ENCODE results near the gene UCK1. TPM values are rescaled to one million over a fixed set of nuclear protein-coding genes. Genes with fewer than 3 reads are reported as not detected.

UCK1 gene
- polyA plus RNA-seq, 3 donors: 15.9 to 19.9 (median 16.3) TPM

DNA sequence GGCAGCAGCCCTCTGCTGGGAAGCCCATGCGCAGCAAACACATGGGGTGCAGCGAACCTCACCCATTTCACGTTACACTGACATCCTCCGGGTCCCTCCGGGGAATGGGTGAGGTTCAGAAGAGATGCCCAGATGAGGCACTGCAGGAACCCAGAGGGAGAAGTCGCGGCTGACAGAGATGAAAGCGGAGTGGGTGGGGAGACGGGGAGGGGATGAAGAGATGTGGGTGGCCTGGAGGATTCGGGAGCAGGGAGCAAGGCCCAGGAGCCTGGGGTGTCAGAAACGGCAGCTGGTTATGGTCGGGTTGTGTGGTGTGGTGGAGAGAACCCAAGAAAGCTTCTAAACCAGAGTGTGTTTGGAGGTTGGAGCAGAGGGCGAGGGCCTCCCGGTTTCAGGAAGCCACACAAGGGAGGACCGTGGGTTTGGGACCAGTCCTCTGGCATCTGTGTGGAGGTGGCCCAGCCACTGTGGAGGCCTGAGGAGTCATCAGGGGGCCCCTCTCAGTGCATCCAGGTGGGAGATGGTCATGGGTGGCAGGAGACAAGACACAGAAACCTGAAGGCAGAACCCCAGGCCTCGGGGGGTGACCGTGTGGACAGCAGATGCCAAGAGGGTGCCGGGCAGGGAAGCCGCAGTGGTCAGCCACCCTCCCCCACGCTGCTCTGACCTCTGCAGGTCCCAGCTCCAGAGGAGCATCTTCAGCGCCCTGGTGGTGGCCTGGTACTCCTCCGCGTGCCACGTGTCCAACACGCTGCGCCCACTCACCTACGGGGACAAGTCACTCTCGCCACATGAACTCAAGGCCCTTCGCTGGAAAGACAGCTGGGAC, 8.6 kb downstream of the UCK1 start:
- TF ChIP-seq, protein P1, sequence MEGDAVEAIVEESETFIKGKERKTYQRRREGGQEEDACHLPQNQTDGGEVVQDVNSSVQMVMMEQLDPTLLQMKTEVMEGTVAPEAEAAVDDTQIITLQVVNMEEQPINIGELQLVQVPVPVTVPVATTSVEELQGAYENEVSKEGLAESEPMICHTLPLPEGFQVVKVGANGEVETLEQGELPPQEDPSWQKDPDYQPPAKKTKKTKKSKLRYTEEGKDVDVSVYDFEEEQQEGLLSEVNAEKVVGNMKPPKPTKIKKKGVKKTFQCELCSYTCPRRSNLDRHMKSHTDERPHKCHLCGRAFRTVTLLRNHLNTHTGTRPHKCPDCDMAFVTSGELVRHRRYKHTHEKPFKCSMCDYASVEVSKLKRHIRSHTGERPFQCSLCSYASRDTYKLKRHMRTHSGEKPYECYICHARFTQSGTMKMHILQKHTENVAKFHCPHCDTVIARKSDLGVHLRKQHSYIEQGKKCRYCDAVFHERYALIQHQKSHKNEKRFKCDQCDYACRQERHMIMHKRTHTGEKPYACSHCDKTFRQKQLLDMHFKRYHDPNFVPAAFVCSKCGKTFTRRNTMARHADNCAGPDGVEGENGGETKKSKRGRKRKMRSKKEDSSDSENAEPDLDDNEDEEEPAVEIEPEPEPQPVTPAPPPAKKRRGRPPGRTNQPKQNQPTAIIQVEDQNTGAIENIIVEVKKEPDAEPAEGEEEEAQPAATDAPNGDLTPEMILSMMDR (IDR thresholded peaks at IDR 0.05): no peak
- no peaks in the 10 kb centered on the region for H3K4me1 ChIP-seq (ENCODE audit: control insufficient read depth in 1 of 2, insufficient read depth in 2 of 2, low read length in 2 of 2)
- H3K4me2 ChIP-seq (replicated peaks; ENCODE audit: extremely low read depth, low read length, poor library complexity, severe bottlenecking): no peak overlapping the region
- H3K27ac ChIP-seq (ENCODE audit: low read depth in 1 of 2, low read length in 2 of 2): no peak overlapping the region
- no peak overlapping the region for H3K9ac ChIP-seq (ENCODE audit: insufficient read depth, low read length, poor library complexity, severe bottlenecking)
- WGBS (ENCODE audit: insufficient coverage): 95% methylated on average over 29 of the region's 29 CpGs
- no peak overlapping the region for H3K4me3 ChIP-seq (replicated peaks in 1 of 3; ENCODE audit: low read depth in 2 of 3, low read length in 3 of 3)
- Mint-ChIP-seq H3K27me3 (ENCODE audit: low read depth in 3 of 3) (peaks cover 0 to 3% (median 1%) of the 10 kb centered on the region in 3 donors), H3K27ac (peak overlapping the region in 1 of 7 donors; percentile 26), H3K4me3 (no peak overlapping the region), H3K9me3 (no peaks in the 10 kb centered on the region), H3K4me1 (no peaks in the 10 kb centered on the region), H3K36me3 (peaks cover 73 to 85% of the 10 kb centered on the region in 2 donors)
- no peaks in the 10 kb centered on the region for H3K79me2 ChIP-seq (ENCODE audit: insufficient read depth, low read length)
- no peaks in the 10 kb centered on the region for H4K20me1 ChIP-seq (ENCODE audit: insufficient read depth, low read length)
- no peak for DNase-seq
- intact Hi-C loops (cut with micrococcal nuclease): no loop called here
- no peaks in the 10 kb centered on the region for H3K27me3 ChIP-seq (ENCODE audit: control insufficient read depth in 2 of 2, insufficient read depth in 2 of 2, low read length in 2 of 2)
- H2AFZ ChIP-seq (ENCODE audit: insufficient read depth, low read depth, low read length, poor library complexity, severe bottlenecking): no peak overlapping the region
- peaks cover 85 to 95% of the 10 kb centered on the region in 2 donors for H3K36me3 ChIP-seq (replicated peaks in 1 of 2; ENCODE audit: control insufficient read depth in 1 of 2, insufficient read depth in 2 of 2, low read length in 2 of 2)
- no peaks in the 10 kb centered on the region for H3K9me3 ChIP-seq (replicated peaks in 1 of 2; ENCODE audit: control insufficient read depth in 1 of 2, insufficient read depth in 1 of 2, low read length in 2 of 2)

DNA sequence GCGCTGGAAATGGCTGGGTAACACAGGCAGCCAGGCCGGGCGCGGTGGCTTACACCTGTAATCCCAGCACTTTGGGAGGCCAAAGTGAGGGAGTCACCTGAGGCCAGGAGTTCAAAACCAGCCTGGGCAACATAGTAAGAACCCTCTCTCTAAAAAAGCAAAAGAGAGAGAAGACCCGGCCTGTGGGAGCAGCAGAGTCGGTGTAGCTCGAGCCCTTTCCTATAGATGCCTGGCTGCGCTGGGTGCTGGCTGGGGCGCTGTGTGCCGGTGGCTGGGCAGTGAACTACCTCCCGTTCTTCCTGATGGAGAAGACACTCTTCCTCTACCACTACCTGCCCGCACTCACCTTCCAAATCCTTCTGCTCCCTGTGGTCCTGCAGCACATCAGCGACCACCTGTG, 9.2 kb downstream of the UCK1 start:
- Histone ChIP-seq H3K4me2 (replicated peaks; ENCODE audit: extremely low read depth, low read length, poor library complexity, severe bottlenecking) (no peak overlapping the region), H3K27me3 (ENCODE audit: control insufficient read depth in 2 of 2, insufficient read depth in 2 of 2, low read length in 2 of 2) (no peaks in the 10 kb centered on the region), H3K9me3 (replicated peaks in 1 of 2; ENCODE audit: control insufficient read depth in 1 of 2, insufficient read depth in 1 of 2, low read length in 2 of 2) (peaks cover 2 to 4% of the 10 kb centered on the region in 2 donors), H3K4me1 (ENCODE audit: control insufficient read depth in 1 of 2, insufficient read depth in 2 of 2, low read length in 2 of 2) (no peaks in the 10 kb centered on the region), H3K9ac (ENCODE audit: insufficient read depth, low read length, poor library complexity, severe bottlenecking) (no peak overlapping the region), H4K20me1 (ENCODE audit: insufficient read depth, low read length) (no peaks in the 10 kb centered on the region), H2AFZ (ENCODE audit: insufficient read depth, low read depth, low read length, poor library complexity, severe bottlenecking) (no peak overlapping the region), H3K79me2 (ENCODE audit: insufficient read depth, low read length) (no peaks in the 10 kb centered on the region), H3K27ac (ENCODE audit: low read depth in 1 of 2, low read length in 2 of 2) (no peak overlapping the region), H3K4me3 (replicated peaks in 1 of 3; ENCODE audit: low read depth in 2 of 3, low read length in 3 of 3) (no peak overlapping the region), H3K36me3 (replicated peaks in 1 of 2; ENCODE audit: control insufficient read depth in 1 of 2, insufficient read depth in 2 of 2, low read length in 2 of 2) (peaks cover 78 to 89% of the 10 kb centered on the region in 2 donors)
- intact Hi-C loops (cut with micrococcal nuclease): no loop called here
- peaks cover 69 to 83% of the 10 kb centered on the region in 2 donors for H3K36me3 Mint-ChIP-seq
- TF ChIP-seq, protein P1 (IDR thresholded peaks at IDR 0.05): no peak
- peaks cover 0 to 4% (median 3%) of the 10 kb centered on the region in 3 donors for H3K27me3 Mint-ChIP-seq (ENCODE audit: low read depth in 3 of 3)
- H3K4me1 Mint-ChIP-seq: no peaks in the 10 kb centered on the region
- WGBS (ENCODE audit: insufficient coverage): over 99% methylated on average over 13 of the region's 13 CpGs
- H3K27ac Mint-ChIP-seq: peak overlapping the region in 1 of 7 donors; percentile 26
- DNase-seq: no peak
- H3K4me3 Mint-ChIP-seq: no peak overlapping the region
- peaks cover 0 to 3% (median 0%) of the 10 kb centered on the region in 7 donors for H3K9me3 Mint-ChIP-seq

Measured in CD14-positive monocyte (primary cell).